Measurements from ENCODE around the gene FLOT1. TPM values are rescaled to one million over a fixed set of nuclear protein-coding genes. Genes with fewer than 3 reads are reported as not detected.
"Not testable (repeated sequence)": the region's sequence is repeated elsewhere in the genome, so short reads cannot be mapped to it uniquely, and the experiment has no call there.

The FLOT1 gene
- total RNA-seq, 2 experiments from 2014 or later, result 125 to 131 TPM

GRCh38 chr6:30764490-30765043, 22.1 kb upstream of the FLOT1 start:
- POLR2A ChIA-PET; H3K27ac Mint-ChIP-seq; CTCF ChIA-PET; H3K36me3 Mint-ChIP-seq (ENCODE audit: low read depth); H3K4me3 Mint-ChIP-seq; H3K9me3 Mint-ChIP-seq; DNase-seq: not testable (repeated sequence)
- H3K4me1 Mint-ChIP-seq, result peaks cover 40% of the 10 kb centered on the region
- peaks cover 13% of the 10 kb centered on the region for H3K27me3 Mint-ChIP-seq

DNA sequence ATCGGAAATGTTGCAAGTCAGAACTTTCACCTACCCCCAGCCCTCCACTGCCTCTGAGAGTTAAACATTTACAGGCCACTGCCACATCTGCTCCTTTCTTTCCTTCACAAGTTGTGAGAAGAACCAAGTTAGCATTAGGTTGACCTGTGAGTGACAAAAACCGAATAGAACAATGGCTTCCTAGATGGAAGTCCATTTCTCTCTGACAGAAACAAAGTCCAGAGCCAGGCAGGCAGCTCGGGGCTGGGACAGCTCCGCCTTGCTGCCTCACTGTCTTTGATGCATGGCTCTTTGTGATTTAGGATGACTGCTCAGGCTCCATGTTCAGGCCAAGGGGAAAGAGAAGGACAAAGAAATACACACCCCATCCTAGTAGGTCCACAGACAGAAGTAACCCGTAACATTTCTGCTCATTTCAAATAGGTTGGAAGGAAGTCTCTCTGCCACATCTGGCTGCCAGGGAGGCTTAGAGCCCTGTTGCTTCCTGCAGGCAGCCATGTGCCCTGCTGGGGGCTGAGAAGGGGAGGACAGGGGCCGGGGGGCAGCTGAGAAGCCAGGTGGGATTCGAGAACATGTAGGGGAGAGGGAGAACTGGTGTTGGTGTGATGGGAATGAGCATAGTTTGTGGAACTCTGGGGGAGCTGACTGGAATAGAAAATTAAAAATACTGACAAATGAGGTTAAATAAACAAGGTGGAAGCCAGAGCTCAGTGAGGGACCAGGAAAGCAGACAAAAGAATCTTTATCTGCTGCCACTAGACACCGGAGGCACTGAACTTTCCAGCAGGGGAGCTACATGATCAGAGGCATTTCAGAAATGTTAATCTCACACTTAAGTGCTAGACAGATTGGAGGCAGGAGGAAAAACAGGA, 21.4 kb upstream of the FLOT1 start:
- ChIA-PET CTCF (no interaction called here), POLR2A (no interaction called here)
- Mint-ChIP-seq H3K36me3 (ENCODE audit: low read depth) (no peaks in the 10 kb centered on the region), H3K9me3 (peaks cover 3% of the 10 kb centered on the region), H3K27me3 (peaks cover 13% of the 10 kb centered on the region), H3K4me1 (peaks cover 36% of the 10 kb centered on the region), H3K27ac (no peak overlapping the region), H3K4me3 (no peak overlapping the region)
- no peak for DNase-seq

- H3K27ac Mint-ChIP-seq, result no peak overlapping the region
- peaks cover 32% of the 10 kb centered on the region for H3K4me1 Mint-ChIP-seq
- CTCF ChIA-PET, result no interaction called here
- DNase-seq, result no peak
- H3K9me3 Mint-ChIP-seq, result peaks cover 3% of the 10 kb centered on the region
- POLR2A ChIA-PET, result no interaction called here
- H3K4me3 Mint-ChIP-seq, result no peak overlapping the region
- H3K36me3 Mint-ChIP-seq (ENCODE audit: low read depth), result no peaks in the 10 kb centered on the region
- peaks cover 13% of the 10 kb centered on the region for H3K27me3 Mint-ChIP-seq
These were observed 20.7 kb upstream of the FLOT1 start for GRCh38 chr6:30763155-30763617.

- H3K4me3 Mint-ChIP-seq, result no peak overlapping the region
- H3K4me1 Mint-ChIP-seq, result peaks cover 21% of the 10 kb centered on the region
- CTCF ChIA-PET, result no interaction called here
These were observed 19.4 kb upstream of the FLOT1 start for GRCh38 chr6:30761791-30762429.

GRCh38 chr6:30760549-30760948, 18.1 kb upstream of the FLOT1 start:
- Mint-ChIP-seq H3K4me3 (no peak overlapping the region), H3K27ac (no peak overlapping the region), H3K27me3 (peaks cover 10% of the 10 kb centered on the region), H3K9me3 (peaks cover 3% of the 10 kb centered on the region), H3K4me1 (peaks cover 18% of the 10 kb centered on the region), H3K36me3 (ENCODE audit: low read depth) (no peaks in the 10 kb centered on the region)
- no peak for DNase-seq
- POLR2A ChIA-PET, result no interaction called here
- CTCF ChIA-PET, result no interaction called here

More at GRCh38 chr6:30761791-30762429, 19.4 kb upstream of the FLOT1 start:
- Mint-ChIP-seq H3K27ac (no peak overlapping the region), H3K27me3 (peaks cover 13% of the 10 kb centered on the region), H3K9me3 (peaks cover 3% of the 10 kb centered on the region), H3K36me3 (ENCODE audit: low read depth) (no peaks in the 10 kb centered on the region)
- DNase-seq, result no peak
- POLR2A ChIA-PET, result interaction anchor here (1.3 kb wide), 1 partner anchor 10 kb away, joined by 4 read pairs; no protein-coding TSS in a partner anchor

- Mint-ChIP-seq H3K4me3 (no peak overlapping the region), H3K4me1 (peaks cover 18% of the 10 kb centered on the region), H3K27me3 (peaks cover 10% of the 10 kb centered on the region), H3K36me3 (ENCODE audit: low read depth) (no peaks in the 10 kb centered on the region), H3K27ac (no peak overlapping the region), H3K9me3 (peaks cover 3% of the 10 kb centered on the region)
- POLR2A ChIA-PET, result interaction anchor here (0.8 kb wide), 1 partner anchor 29 kb away, joined by 3 read pairs; no protein-coding TSS in a partner anchor
- CTCF ChIA-PET, result interaction anchor here (1.0 kb wide), 1 partner anchor 61 kb away, joined by 3 read pairs; no protein-coding TSS in a partner anchor
- no peak for DNase-seq
These were observed 17.2 kb upstream of the FLOT1 start for GRCh38 chr6:30759575-30760239.

- H3K4me3 Mint-ChIP-seq, result no peak overlapping the region
- H3K27me3 Mint-ChIP-seq, result peaks cover 2% of the 10 kb centered on the region
- no peak overlapping the region for H3K27ac Mint-ChIP-seq
- no peaks in the 10 kb centered on the region for H3K9me3 Mint-ChIP-seq
- CTCF ChIA-PET, result no interaction called here
- peaks cover 6% of the 10 kb centered on the region for H3K4me1 Mint-ChIP-seq
- POLR2A ChIA-PET, result no interaction called here
- H3K36me3 Mint-ChIP-seq (ENCODE audit: low read depth), result no peaks in the 10 kb centered on the region
- no peak for DNase-seq
These were observed 14.9 kb upstream of the FLOT1 start for GRCh38 chr6:30757261-30757904.

DNA sequence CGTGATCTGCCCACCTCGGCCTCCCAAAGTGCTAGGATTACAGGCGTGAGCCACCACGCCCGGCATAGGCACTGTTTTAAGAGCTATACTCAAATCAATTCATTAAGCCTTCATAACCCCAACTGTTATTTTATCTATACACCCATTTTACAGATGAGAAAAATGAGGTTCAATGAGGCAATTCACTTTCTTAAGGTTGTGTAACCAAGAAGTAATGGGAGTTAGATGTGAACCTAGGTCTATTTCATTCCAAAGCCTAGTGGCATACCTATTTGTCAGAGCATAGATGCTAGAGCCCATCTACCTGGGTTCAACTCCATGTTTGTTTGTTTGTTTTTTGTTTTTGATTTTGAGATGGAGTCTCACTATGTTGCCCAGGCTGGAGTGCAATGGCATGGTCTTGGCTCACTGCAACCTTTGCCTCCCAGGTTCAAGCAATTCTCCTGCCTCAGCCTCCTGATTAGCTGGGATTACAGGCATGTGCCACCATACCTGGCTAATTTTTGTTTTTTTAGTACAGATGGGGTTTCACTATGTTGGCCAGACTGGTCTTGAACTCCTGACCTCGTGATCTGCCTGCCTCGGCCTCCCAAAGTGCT, 14.0 kb upstream of the FLOT1 start:
- H3K4me1 Mint-ChIP-seq; H3K4me3 Mint-ChIP-seq; H3K9me3 Mint-ChIP-seq; H3K27ac Mint-ChIP-seq; CTCF ChIA-PET; DNase-seq; H3K36me3 Mint-ChIP-seq (ENCODE audit: low read depth); H3K27me3 Mint-ChIP-seq; POLR2A ChIA-PET: not testable (repeated sequence)

DNA sequence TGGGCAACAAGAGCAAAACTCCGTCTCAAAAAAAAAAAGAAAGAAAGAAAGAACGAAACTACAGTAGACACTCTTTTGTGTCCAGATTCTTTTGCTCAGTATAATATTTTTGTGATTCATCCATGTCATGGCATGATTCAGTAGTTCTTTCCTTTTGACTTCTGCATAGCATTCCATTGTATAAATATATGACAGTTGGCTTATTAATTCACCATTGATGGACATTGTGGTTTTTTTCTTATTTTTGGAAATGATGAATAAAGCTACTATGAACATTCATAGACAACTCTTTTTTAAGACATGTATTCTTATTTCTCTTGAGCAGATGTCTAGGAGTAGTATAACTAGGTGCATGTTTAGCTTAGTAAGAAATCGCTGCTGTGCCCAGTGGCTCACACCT, 12.1 kb upstream of the FLOT1 start:
- ChIA-PET POLR2A (interaction anchor here (0.6 kb wide), 1 partner anchor 75 kb away, joined by 3 read pairs; no protein-coding TSS in a partner anchor), CTCF (interaction anchor here (0.5 to 1.2 kb wide), 3 partner anchors 11 to 203 kb away, joined by 3 to 4 read pairs (median 4); no protein-coding TSS in a partner anchor)
- no peak overlapping the region for H3K27ac Mint-ChIP-seq
- no peak for DNase-seq
- no peaks in the 10 kb centered on the region for H3K27me3 Mint-ChIP-seq
- H3K36me3 Mint-ChIP-seq (ENCODE audit: low read depth), result no peaks in the 10 kb centered on the region
- H3K4me1 Mint-ChIP-seq, result peaks cover 6% of the 10 kb centered on the region
- H3K9me3 Mint-ChIP-seq, result no peaks in the 10 kb centered on the region
- no peak overlapping the region for H3K4me3 Mint-ChIP-seq

- Mint-ChIP-seq H3K4me3 (no peak overlapping the region), H3K27me3 (peaks cover 3% of the 10 kb centered on the region), H3K36me3 (ENCODE audit: low read depth) (no peaks in the 10 kb centered on the region), H3K4me1 (peaks cover 3% of the 10 kb centered on the region), H3K27ac (no peak overlapping the region), H3K9me3 (no peaks in the 10 kb centered on the region)
- ChIA-PET POLR2A (interaction anchor here (0.6 to 1.2 kb wide), 2 partner anchors 17 to 58 kb away, joined by 3 to 4 read pairs; no protein-coding TSS in a partner anchor), CTCF (interaction anchor here (0.6 kb wide), 1 partner anchor 70 kb away, joined by 3 read pairs; no protein-coding TSS in a partner anchor)
- no peak for DNase-seq
These were observed 9.9 kb upstream of the FLOT1 start for GRCh38 chr6:30752157-30752927.

DNA sequence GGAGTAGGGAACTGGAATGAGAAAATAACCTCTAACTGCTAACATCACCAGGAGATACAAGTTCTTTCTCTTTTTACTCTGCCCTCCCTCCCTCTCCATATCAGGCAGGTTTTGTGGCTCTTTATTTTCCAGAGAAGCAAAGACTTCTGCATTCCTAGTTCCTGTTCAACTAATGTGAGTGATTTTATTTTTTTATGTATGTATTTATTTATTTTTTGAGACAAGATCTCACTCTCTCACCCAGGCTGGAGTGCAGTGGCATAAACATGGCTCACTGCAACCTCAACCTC, 7.8 kb upstream of the FLOT1 start:
- H3K9me3 Mint-ChIP-seq, result no peaks in the 10 kb centered on the region
- no peak for DNase-seq
- H3K27ac Mint-ChIP-seq, result no peak overlapping the region
- H3K27me3 Mint-ChIP-seq, result peaks cover 6% of the 10 kb centered on the region
- ChIA-PET CTCF (no interaction called here), POLR2A (no interaction called here)
- no peaks in the 10 kb centered on the region for H3K36me3 Mint-ChIP-seq (ENCODE audit: low read depth)
- no peak overlapping the region for H3K4me3 Mint-ChIP-seq
- H3K4me1 Mint-ChIP-seq, result peaks cover 3% of the 10 kb centered on the region
